Astrocyte (in vitro differentiated cells and primary cell): ENCODE data around the gene ABCF3. TPM values are rescaled to one million over a fixed set of nuclear protein-coding genes. Genes with fewer than 3 reads are reported as not detected.

Source experiments
- DNase-seq: peaks from one replicate; pipeline ENCODE4 v3.0.0-alpha.2; 2010; ENCODE audit warnings: low read depth
- FAIRE-seq: peaks from 2 replicates; lab custom pipeline; 2011; peaks lifted over from hg19 to GRCh38; lab: Jason Lieb, UNC
- H2AFZ ChIP-seq: 2 replicates; pipeline ENCODE4 v1.6.0; 2012; ENCODE audit warnings: low read depth, low read length, inconsistent platforms
- H3K27ac ChIP-seq: 2 replicates; pipeline ENCODE4 v1.5.1; 2011; ENCODE audit warnings: low read depth, low read length, inconsistent platforms
- H3K27me3 ChIP-seq: 2 replicates; pipeline ENCODE4 v1.6.0; 2011; ENCODE audit warnings: low read length, inconsistent platforms; ENCODE audit not compliant: insufficient read depth
- H3K36me3 ChIP-seq: 2 replicates; pipeline ENCODE4 v1.5.1; 2011; ENCODE audit warnings: low read length, inconsistent platforms; ENCODE audit not compliant: insufficient read depth
- H3K4me1 ChIP-seq: 2 replicates; pipeline ENCODE4 v1.5.1; 2011; ENCODE audit warnings: low read length, inconsistent platforms; ENCODE audit not compliant: insufficient read depth
- H3K4me2 ChIP-seq: 2 replicates; pipeline ENCODE4 v1.6.0; 2012; ENCODE audit warnings: low read length, inconsistent platforms
- H3K4me3 ChIP-seq: 2 replicates; pipeline ENCODE4 v1.5.1; 2011; ENCODE audit warnings: low read depth, mild to moderate bottlenecking, low read length, inconsistent platforms; ENCODE audit not compliant: insufficient read depth
- H3K79me2 ChIP-seq: 2 replicates; pipeline ENCODE4 v1.6.0; 2012; ENCODE audit warnings: mild to moderate bottlenecking, low read length, inconsistent platforms; ENCODE audit not compliant: insufficient read depth
- H3K9ac ChIP-seq: 2 replicates; pipeline ENCODE4 v1.6.0; 2012; ENCODE audit warnings: mild to moderate bottlenecking, low read length, inconsistent platforms
- H3K9me3 ChIP-seq: 2 replicates; pipeline ENCODE4 v1.5.1; 2012; ENCODE audit warnings: low read depth, mild to moderate bottlenecking, low read length, inconsistent platforms; ENCODE audit not compliant: insufficient read depth
- H4K20me1 ChIP-seq: 2 replicates; pipeline ENCODE4 v1.6.0; 2012; ENCODE audit warnings: low read length, inconsistent platforms; ENCODE audit not compliant: insufficient read depth
- H3K27ac Mint-ChIP-seq: one replicate; pipeline ENCODE4 v1.8.0; 2021; ENCODE audit warnings: mild to moderate bottlenecking, mixed read lengths; ENCODE audit not compliant: unreplicated experiment
- H3K27me3 Mint-ChIP-seq: one replicate; pipeline ENCODE4 v1.8.0; 2021; ENCODE audit warnings: low read depth, mixed read lengths; ENCODE audit not compliant: unreplicated experiment
- H3K36me3 Mint-ChIP-seq: one replicate; pipeline ENCODE4 v1.8.0; 2021; ENCODE audit warnings: low read depth, mixed read lengths; ENCODE audit not compliant: unreplicated experiment
- H3K4me1 Mint-ChIP-seq: one replicate; pipeline ENCODE4 v1.8.0; 2021; ENCODE audit warnings: low read depth, mixed read lengths; ENCODE audit not compliant: unreplicated experiment
- H3K4me3 Mint-ChIP-seq: one replicate; pipeline ENCODE4 v1.8.0; 2021; ENCODE audit warnings: mild to moderate bottlenecking, moderate library complexity, mixed read lengths; ENCODE audit not compliant: unreplicated experiment
- H3K9me3 Mint-ChIP-seq: one replicate; pipeline ENCODE4 v1.8.0; 2021; ENCODE audit warnings: mild to moderate bottlenecking, mixed read lengths; ENCODE audit not compliant: unreplicated experiment
- CTCF ChIP-seq: IDR thresholded peaks from 2 replicates; pipeline ENCODE4 v1.5.1; 2011; ENCODE audit warnings: low read depth, mild to moderate bottlenecking, inconsistent platforms, low read length, moderate library complexity; ENCODE audit not compliant: insufficient read depth
- EZH2 ChIP-seq: IDR thresholded peaks from 2 replicates; pipeline ENCODE4 v1.6.1; 2012; ENCODE audit warnings: mild to moderate bottlenecking, low read length, inconsistent platforms; ENCODE audit not compliant: insufficient read depth
- total RNA-seq: library from RNA; stranded (reverse); gene quantifications from 2 replicates; pipeline ENCODE4 v1.2.1, GENCODE V29; 2021

ABCF3 gene
- total RNA-seq, 1 donor from 2014 or later, result 70.9 TPM

- H3K36me3 ChIP-seq, result no peaks in the 10 kb centered on the region
- Mint-ChIP-seq H3K9me3 (no peaks in the 10 kb centered on the region), H3K27ac (no peak overlapping the region), H3K4me3 (no peak overlapping the region), H3K4me1 (no peaks in the 10 kb centered on the region), H3K36me3 (no peaks in the 10 kb centered on the region), H3K27me3 (peaks cover 38% of the 10 kb centered on the region)
- H3K4me1 ChIP-seq, result no peaks in the 10 kb centered on the region
- H3K4me2 ChIP-seq, result no peak overlapping the region
- H3K27me3 ChIP-seq, result peaks cover 7% of the 10 kb centered on the region
- H3K9me3 ChIP-seq, result no peaks in the 10 kb centered on the region
- H3K4me3 ChIP-seq, result no peak overlapping the region
- H4K20me1 ChIP-seq, result no peaks in the 10 kb centered on the region
- FAIRE-seq (no peak), DNase-seq (no peak)
- no peak overlapping the region for H3K27ac ChIP-seq
- TF ChIP-seq EZH2, result no peak
- no peak overlapping the region for H2AFZ ChIP-seq
- H3K9ac ChIP-seq, result no peak overlapping the region
- H3K79me2 ChIP-seq, result no peaks in the 10 kb centered on the region
These were observed 36.5 kb downstream of the ABCF3 start for GRCh38 chr3:184222521-184222920.

DNA sequence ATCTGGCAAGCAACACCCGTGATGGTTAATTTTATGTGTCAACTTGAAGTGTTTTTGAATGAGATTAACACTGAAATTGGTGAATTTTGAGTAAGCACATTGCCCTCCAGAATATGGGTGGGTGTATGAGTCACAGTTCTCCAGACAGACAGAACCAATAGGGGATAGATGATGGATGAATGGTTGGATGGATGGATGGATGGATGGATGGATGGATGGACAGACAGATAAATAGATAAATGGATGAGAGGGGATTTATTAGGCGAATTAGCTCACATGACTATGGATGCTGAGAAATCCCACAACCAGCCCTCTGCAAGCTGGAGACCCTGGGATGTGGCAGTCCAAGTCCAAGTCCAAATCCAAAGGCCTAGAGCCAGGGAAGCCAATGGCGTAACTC is 37.9 kb downstream of the ABCF3 start:
- no peak overlapping the region for H3K4me2 ChIP-seq
- H3K4me3 Mint-ChIP-seq, result no peak overlapping the region
- TF ChIP-seq CTCF (no peak), EZH2 (no peak)
- no peaks in the 10 kb centered on the region for H3K36me3 ChIP-seq
- no peaks in the 10 kb centered on the region for H3K79me2 ChIP-seq
- no peak overlapping the region for H3K4me3 ChIP-seq
- H3K9ac ChIP-seq, result no peak overlapping the region
- H3K36me3 Mint-ChIP-seq, result no peaks in the 10 kb centered on the region
- H2AFZ ChIP-seq, result no peak overlapping the region
- H3K27me3 ChIP-seq, result peaks cover 21% of the 10 kb centered on the region
- DNase-seq, result no peak
- no peaks in the 10 kb centered on the region for H3K9me3 ChIP-seq
- H3K4me1 Mint-ChIP-seq, result no peaks in the 10 kb centered on the region
- FAIRE-seq, result no peak
- H4K20me1 ChIP-seq, result peaks cover 3% of the 10 kb centered on the region
- no peak overlapping the region for H3K27ac ChIP-seq
- H3K27me3 Mint-ChIP-seq, result peaks cover 44% of the 10 kb centered on the region
- H3K27ac Mint-ChIP-seq, result no peak overlapping the region
- H3K4me1 ChIP-seq, result no peaks in the 10 kb centered on the region
- no peaks in the 10 kb centered on the region for H3K9me3 Mint-ChIP-seq

GRCh38 chr3:184227481-184227935 is 41.5 kb downstream of the ABCF3 start:
- H3K9ac ChIP-seq, result no peak overlapping the region
- no peaks in the 10 kb centered on the region for H3K36me3 Mint-ChIP-seq
- H3K79me2 ChIP-seq, result no peaks in the 10 kb centered on the region
- peaks cover 7% of the 10 kb centered on the region for H3K4me1 Mint-ChIP-seq
- H3K4me3 ChIP-seq, result no peak overlapping the region
- no peak overlapping the region for H3K4me2 ChIP-seq
- H3K27me3 Mint-ChIP-seq, result peaks cover 56% of the 10 kb centered on the region
- no peaks in the 10 kb centered on the region for H3K9me3 ChIP-seq
- FAIRE-seq (no peak), DNase-seq (no peak)
- H2AFZ ChIP-seq, result no peak overlapping the region
- no peak overlapping the region for H3K27ac Mint-ChIP-seq
- no peak for TF ChIP-seq EZH2
- peak; percentile 43 for TF ChIP-seq CTCF
- peaks cover 9% of the 10 kb centered on the region for H4K20me1 ChIP-seq
- H3K4me1 ChIP-seq, result peaks cover 13% of the 10 kb centered on the region
- H3K27me3 ChIP-seq, result peaks cover 44% of the 10 kb centered on the region
- H3K36me3 ChIP-seq, result no peaks in the 10 kb centered on the region
- no peaks in the 10 kb centered on the region for H3K9me3 Mint-ChIP-seq
- H3K27ac ChIP-seq, result no peak overlapping the region
- H3K4me3 Mint-ChIP-seq, result peak overlapping the region; percentile 23
